Dermis microvascular lymphatic vessel endothelial cell (primary cell): ENCODE data around the gene MRPL20. TPM values are rescaled to one million over a fixed set of nuclear protein-coding genes. Genes with fewer than 3 reads are reported as not detected.
A peak's percentile ranks its signal among the peaks of the same experiment; 100 is the strongest.
"Not testable (repeated sequence)": the region's sequence is repeated elsewhere in the genome, so short reads cannot be mapped to it uniquely, and the experiment has no call there.

Source experiments
- DNase-seq, 2 donors: peaks; one replicate each; pipeline versions ENCODE4 v3.0.0 to v3.0.0-alpha.2; 2010; ENCODE audit warnings: low read depth in 2 of 2
- total RNA-seq: library from RNA; depleted of rRNA; stranded (reverse); fragments of >200 nt; gene quantifications from 2 replicates; pipeline ENCODE4 v1.2.1, GENCODE V29; 2014

MRPL20 gene
- total RNA-seq, 1 donor from 2014 or later, result 95.9 TPM

DNA sequence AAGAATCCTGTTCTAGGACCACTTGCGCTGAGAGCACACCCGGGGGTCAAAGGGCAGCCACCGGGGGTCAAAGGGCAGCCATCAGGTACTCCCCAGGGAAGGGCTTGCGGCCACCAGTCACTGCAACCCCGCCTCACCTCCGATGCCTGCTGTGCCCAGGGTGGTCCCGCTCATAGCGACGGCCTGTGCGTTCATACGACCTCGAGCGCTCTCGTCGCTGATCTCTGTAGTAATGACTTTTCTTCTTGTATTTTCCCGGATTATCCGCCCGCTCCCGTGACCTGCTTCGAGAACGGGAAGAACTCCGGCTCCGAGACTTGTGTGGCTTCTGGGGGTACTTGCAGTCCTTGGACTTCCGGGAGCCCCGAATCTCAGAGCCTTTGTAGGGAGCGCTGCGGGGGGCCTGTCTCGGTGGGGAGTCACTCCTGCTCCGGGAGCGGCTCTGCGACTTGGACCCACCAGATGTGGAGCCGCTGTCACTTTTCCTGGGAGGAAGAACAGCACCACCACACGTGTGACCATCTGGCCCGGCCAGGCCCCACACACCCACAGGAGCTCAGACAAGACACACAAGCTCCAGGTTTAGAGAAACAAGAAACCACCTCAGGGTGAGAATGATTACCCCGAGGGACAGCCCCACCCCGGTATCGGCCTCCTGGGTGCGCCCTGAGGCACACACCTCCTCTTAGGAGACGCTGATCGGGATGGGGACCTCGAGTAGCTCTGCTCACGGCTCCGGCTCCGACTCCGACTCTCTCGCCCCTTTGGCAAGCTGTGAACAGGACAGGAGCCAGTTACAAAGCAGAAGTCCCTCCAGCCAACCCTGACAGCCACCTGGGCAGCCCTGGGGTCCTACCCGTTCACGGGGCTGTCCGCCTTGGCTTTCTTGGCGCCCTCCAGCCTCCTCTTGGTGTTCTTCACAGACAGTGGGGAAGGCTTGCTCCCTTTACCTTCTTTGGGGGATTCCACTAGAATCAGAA is 19.7 kb downstream of the MRPL20 start:
- no peak for DNase-seq

DNA sequence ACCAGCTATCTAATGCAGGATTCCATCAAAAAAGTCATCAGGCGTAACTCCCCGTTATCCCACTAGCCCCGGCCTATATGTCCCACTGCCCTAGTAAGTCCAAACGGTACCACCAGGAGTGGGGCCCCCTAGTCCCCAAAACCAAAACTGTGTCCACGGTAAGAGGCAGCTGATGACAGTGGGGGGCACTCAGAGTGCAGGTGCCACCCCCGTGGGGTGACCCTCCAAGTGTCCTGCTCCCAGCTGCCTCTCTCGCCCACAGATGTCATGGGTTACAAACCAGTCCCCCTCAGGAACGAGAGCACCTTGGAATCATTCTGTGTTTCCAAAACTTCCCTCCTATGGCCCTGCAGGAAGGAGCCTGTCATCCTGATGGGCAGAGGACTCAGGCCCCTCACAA is 21.2 kb downstream of the MRPL20 start:
- no peak for DNase-seq

DNA sequence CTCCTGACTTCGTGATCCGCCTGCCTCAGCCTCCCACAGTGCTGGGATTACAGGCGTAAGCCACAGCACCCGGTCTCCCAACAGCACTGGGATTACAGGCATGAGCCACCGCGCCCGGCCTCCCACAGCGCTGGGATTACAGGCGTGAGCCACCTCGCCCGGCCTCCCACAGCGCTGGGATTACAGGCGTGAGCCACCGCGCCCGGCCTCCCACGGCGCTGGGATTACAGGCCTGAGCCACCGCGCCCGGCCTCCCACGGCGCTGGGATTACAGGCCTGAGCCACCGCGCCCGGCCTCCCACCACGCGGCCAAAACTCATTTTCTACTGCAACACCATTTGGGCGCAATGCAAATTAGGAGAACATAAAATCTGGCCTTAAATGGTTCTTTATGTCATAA is 21.8 kb downstream of the MRPL20 start:
- not testable (repeated sequence) for DNase-seq

DNA sequence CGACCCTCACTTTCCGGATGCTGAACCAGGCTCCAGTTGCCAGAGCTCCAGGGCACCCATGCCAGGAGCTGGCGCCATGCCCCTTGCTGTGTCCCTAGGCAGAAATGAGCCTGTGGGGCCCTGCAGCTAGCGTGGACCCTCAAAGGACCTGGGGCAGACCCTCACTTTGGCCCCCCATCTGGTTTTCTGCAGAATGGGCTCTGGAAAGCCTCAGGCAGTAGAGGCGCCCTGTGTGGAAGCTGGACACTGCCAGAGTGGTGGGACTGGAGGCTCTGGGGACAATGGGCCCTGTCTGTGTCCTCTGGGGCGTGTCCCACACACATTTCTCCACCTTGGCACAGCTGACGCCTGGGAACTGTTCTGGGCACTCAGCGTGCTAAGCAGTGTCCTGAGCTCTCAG is 25.8 kb downstream of the MRPL20 start:
- DNase-seq, result no peak

DNA sequence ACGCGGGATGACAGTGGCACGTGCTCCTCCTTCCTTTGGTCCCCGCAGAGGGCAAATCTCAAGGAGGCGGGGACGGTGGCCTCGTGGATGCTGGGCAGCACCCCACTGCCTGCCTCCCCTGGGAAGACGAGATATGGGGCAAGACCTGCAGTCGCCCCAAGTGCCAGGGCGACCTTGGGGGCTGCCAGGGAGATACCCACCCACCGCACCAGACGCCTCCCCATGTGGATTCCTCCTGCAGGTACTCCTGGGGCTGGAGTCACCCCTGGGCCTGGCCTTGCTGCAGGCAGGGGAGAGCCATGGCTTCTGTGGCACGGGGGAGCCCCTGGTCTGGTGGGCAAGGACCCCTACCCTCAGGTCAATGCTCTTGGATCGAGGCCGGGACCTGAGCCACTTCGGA is 26.2 kb downstream of the MRPL20 start:
- no peak for DNase-seq

DNA sequence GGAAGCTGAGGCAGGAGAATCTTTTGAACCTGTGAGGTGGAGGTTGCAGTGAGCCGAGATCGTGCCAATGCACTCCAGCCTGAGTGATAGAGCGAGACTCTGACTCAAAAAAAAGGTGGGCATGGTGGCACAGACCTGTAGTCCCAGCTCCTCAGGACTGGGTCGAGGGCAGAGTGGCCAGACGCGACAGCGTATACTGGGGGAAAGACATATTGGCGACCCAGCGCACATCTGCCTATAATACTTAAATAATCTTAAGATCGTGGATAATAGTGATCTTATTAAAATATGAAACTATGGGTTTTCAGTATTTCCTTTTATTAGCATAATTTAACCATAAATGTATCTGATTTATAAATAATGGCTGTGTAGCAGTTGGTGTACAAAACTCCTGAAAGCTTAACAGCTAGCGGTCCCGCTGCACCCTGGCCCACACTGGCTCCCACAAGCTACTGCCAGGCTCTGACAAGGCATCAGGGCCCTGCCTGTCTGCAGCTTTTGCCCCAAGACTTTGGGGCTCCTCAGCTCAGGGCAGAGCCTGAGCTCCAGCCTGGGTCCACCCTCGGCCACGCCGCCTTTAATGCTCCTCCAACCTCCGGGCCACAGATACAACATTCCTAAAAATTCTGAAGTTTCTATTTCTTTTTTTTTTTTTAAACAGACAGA is 29.4 kb downstream of the MRPL20 start:
- no peak for DNase-seq

DNA sequence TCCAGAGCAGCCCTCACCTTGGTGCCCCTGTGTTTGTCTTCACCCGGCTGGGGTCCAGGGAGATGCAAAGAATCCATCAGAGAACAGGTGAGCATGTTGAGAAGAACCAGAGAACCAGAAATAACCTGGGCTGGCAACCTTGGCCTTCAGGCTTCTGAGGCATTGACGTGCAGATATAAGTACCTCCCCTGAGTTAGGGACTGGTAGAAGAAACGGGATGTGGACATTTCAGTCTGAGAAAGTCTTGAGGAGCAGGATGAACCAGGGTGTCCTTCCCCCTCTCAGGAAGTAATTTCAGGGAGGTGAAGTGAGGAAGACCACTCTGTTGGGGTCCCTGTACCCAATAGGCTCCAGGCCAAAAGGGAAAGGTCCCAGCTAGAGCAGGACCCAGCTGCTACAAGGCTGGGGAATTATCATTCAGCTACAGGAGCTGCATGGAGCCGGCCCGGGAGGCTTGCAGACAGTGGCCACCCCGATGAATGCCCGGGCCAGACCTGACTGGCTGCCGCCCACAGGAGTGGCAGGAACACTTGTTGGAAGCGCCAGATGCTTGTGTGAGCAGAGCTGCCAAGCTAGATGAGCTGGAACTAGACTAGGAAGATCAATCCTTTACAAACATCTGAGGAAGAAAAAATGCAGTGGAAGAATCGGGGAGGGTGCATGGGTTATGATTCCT is 30.4 kb downstream of the MRPL20 start:
- no peak for DNase-seq

DNA sequence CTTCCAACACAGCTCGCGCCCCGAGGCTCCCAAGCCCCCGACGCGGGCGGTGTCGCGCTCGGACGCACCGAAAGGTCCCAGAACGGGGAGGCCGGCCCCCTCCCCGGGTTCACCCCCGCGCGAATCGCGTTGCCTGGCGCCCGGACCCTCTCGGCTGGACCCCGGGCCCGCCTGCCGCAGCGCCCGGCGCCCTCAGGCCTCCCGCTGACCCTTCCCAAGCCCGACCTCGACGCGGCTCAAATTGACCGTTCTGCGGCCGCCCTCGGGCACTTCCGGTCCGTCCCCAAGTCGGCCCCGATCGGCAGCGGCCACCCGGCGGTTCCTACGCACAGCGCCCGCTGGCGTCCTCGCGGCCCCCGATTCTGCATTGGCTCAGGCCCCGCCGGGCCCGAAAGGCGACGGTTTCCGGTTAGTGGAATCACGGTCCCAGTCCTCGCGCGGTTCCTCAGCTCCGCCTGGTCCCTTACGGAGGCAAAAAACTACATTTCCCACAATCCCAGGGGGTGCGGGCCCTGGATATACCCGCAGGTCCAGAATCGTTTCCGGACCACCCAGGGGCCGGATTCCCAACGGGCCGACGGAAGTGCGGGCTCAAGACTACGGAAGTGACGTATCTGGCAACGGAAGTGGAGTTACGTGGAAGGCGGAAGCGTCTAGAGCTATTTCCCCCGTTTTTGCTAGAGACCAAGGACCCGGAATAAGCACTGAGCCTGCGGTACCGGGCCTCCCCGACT is 32.0 kb downstream of the MRPL20 start, which contains the start of gene AURKAIP1:
TSS of gene AURKAIP1 (minus strand) at position 279 of the 734 bp plus-strand sequence. CDS start 451 bp downstream, outside the sequence.
- peak; percentile 99 to 100 for DNase-seq

DNA sequence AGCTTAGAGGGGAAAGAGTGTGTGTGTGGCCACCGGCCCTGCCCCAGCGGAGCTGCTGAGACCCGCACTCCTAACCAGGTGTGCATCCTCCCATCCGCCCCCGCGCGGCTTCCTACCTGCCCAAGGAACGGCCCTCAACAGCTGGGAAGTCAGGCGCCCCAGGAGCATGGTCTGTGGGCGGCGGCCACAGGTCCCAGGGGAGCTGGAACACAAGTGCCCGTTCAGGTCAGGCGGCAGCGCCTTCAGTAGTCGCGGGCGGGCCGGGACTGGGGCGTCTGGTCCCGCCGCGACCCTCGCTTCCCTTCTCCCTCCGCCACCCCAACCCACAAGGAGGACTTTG is 32.5 kb downstream of the MRPL20 start:
- peak in 1 of 2 donors; percentile 32 for DNase-seq

DNA sequence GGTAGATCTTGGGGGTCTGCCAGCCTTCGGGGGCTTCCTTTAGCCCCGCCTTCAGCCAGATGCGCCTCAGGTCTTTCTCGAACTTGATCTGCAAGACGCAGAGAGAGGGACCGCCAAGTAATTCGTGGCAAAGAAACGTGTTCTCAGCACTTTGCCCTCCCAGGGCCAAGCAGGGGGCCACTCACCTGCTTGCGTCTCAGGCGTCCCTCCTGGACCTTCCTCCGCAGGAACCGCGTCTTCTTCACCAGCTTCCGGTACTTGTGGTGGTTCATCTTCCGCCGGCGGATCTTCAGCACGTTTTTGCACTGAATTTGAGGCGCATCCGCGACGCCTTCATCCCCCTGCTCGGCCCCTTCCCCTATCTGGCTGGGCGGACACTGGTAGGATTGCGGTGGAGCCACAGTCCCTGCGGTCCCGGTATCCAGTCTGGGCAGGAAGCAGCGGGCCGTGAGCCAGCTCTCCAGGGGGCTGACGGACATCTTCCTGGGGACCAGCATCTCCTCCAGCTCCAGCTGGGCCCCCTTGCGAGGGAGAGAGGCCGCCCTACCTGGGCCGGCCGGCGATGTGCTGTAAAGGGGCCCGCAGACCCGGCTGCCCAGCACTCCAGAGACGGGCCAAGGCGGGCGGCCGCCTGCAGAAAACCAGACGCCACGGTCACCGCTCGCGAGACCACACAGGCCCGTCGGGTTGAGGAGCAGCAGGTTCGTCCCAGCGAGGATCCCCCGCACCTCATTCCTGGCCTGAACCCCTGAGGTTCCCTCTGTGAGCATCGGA is 33.1 kb downstream of the MRPL20 start:
- no peak for DNase-seq

DNA sequence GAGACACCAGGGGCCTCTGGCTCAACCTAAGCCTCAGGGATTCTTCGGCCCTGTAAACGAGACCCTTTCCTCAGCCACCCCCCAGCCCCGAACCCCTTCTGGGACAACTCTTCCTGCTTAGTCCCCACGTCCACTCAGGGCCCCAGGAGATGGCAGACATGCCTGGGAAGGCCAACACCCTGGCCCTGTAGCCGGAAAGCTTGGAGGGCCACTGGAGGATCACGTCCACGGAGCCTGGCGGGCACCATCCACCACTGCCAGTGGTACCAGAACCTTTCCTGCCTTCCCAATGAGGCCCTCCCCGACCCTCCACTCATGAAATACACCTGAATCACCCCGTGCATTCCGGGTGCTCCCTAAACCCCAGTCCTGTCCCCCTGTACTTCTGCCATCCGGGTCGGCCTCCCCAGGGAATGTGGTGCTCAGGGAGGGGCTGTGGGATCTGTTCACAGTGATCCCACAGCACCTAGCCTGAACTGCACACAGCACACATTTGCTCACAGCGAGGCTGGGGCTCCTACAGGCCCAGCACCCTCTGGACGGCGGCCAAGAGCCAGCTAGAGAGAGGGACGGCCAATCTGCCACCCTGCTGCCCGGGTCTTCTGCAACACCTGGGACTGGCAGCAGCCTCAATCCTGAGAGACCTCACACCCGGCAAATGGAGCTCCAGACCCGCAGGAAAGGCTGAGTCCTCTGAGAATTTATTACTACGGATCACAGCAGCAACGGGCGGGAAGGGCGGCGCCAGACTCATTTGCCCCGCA is 33.9 kb downstream of the MRPL20 start:
- no peak for DNase-seq

DNA sequence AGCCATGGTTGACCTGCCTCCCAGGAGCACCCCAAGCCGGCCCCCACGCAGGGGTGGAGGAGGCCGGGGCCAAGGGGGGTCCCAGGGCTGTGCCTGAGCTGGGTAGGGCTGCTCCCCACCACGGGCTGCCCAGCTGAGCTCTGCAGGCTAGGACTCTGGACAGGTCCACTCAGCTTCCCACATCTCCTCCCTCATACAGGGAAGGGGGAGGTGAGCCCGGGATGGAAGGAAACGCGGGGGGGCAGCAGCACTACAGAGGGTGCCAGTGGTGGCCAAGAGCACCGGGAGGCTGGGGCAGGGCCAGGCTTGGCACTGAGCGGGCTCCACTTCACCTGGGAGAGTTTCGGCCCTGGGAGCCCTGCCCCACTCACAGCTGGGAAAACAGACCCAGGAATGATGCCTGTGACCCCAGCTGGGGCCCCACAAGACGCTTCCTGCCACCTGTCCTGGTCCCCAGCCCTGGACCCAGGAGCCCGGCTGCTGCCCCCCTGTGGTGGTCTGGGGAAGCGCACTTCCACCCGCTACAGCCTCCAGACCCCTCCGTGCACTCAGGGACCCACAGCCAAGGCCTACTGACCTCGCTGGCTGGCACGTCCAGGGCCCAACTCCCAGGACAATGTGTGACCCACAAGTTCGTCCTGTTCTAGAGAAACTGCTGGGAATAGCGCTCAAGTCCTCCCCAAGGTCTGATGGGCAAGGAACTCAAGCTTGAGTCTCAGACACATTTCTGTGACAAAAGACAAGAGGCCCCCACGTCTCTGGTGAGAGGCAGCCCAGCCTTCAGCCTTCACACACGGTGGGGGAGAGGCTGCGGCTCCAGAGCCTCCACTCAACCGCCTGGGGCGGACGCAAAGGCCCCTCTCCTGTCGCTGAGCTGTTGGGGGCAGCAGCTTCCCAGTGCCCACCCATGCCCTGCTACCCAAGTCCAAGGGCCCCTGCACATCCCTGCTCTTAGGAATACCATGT is 35.1 kb downstream of the MRPL20 start:
- peak; percentile 18 to 58 for DNase-seq

DNA sequence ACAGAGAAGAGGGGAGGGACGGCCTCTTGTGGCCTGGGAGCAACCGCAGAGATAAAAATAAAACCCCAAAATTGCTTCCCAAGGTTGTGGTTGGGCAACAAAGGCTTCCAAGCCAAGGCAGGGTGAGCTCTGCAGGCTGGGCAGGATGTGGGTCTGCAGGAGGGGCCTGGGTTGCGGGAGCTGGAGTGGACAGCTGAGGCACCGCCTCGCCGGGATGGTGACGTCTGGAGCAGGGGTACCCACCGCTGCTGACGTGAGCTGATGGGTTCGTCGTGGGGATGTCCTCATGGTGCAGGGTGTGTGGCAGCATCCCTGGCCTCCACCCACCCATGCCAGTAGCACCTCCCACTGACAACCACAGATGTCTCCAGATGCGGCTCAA is 35.7 kb downstream of the MRPL20 start:
- DNase-seq, result no peak

DNA sequence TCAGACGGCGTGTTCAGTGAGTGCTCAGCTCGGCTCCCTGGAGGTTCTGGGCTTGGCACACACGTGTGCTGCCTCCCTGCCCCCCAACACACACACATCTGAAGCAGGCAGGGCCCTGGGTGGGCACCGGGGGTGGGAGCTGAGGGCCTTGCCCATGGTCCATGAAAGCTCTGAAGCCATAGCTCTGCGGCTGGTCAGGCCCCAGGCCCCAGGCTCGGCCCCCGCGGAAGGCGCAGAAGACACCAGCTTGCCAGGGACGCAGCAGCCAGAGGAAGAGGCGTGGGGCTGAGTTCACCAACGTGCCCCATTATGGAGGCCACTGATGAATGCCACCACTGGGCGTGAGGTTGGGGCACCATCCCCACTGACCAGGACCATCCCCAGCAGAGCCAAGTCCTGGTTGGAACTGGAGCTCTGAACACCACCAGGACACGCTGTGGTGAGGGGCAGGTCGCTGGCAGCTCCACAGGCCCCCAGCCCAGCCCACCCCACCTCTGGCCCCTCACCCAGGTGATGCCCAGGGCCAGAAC is 36.3 kb downstream of the MRPL20 start:
- no peak for DNase-seq

DNA sequence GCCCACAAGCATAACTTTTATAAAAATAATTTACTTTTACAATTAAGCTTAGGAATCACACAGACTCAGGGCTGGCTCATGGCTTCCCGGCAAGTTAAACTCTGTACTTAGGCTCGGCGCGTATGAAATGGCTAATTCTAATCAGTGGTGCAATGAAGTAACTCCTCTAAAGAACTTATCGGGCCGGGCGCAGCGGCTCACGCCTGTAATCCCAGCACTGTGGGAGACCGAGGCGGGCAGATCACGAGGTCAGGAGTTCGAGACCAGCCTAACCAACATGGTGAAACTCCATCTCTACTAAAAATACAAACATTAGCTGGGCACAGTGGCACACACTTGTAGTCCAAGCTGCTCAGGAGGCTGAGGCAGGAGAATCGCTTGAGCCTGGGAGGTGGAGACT is 37.0 kb downstream of the MRPL20 start:
- DNase-seq, result not testable (repeated sequence)

DNA sequence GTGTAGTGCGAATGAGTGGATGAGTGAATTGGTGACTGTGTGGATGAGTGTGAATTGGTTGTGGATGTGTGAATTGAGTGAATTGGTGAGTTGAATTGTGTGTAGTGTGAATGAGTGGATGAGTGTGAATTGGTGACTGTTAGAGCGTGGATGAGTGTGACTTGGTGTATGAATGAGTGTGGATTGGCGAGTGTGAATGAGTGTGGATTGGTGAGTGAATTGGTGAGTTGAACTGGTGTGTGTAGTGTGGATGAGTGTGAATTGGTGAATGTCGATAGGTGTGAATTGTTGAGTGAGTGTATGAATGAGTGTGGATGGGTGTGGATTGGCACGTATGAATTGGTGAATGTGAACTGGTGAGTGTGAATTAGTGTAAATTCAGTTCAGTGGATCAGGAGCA is 39.8 kb downstream of the MRPL20 start:
- DNase-seq, result no peak

DNA sequence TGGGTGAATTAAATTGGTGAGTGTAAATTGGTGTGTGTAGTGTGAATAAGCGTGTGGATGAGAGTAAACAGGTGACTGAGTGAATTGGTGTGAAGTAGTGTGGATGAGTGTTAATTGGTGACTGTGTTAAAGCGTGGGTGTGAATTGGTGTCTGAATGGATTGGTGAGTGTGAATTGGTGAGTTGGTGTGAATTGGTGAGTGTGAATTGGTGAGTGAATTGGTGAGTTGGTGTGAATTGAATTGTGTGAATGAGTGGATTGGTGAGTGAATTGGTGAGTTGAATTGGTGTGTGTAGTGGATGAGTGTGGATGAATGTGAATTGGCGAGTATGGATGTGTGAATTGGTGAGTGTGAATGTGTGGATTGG is 40.4 kb downstream of the MRPL20 start:
- DNase-seq, result no peak

DNA sequence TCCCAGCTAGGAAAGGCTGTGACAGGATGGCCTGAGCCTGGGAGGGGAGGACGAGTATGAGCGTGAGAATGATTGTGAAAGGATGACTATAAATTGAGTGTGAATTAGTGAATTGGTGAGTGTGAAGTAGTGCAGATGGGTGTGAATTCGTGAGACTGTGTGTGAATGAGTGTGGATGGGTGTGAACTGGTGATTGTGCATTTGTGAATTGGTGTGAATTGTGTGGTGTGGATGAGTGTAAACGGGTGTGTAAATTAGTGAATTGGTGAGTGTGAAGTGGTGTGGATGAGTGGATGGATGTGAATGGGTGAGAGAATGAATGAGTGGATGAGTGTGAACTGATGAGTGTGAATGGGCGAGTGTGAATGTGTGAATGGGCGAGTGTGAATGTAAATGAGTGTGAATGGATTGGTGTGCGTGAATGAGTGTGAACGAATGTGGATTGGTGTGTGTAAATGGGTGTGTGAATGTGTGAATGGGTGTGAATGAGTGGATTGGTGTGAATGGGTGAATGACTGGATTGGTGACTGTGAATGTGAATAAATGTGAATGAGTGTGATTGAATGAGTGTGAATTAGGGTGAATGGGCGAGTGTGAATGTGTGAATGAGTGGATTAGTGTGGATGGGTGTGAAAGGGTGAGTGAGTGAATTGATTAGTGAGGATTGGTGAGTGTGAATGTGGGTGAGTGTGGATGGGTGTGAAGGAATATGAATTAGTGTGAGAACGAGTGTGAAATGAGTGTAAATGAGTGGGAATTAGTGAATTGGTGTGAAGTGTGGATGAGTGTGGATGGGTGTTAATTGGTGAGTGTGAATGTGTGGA is 41.0 kb downstream of the MRPL20 start:
- DNase-seq, result no peak
